Measurements from ENCODE around the gene ARHGDIG. TPM values are rescaled to one million over a fixed set of nuclear protein-coding genes. Genes with fewer than 3 reads are reported as not detected.

Gene ARHGDIG
- total and polyA plus RNA-seq, 2 donors from 2014 or later, result 0.88 TPM; not detected in 1

DNA sequence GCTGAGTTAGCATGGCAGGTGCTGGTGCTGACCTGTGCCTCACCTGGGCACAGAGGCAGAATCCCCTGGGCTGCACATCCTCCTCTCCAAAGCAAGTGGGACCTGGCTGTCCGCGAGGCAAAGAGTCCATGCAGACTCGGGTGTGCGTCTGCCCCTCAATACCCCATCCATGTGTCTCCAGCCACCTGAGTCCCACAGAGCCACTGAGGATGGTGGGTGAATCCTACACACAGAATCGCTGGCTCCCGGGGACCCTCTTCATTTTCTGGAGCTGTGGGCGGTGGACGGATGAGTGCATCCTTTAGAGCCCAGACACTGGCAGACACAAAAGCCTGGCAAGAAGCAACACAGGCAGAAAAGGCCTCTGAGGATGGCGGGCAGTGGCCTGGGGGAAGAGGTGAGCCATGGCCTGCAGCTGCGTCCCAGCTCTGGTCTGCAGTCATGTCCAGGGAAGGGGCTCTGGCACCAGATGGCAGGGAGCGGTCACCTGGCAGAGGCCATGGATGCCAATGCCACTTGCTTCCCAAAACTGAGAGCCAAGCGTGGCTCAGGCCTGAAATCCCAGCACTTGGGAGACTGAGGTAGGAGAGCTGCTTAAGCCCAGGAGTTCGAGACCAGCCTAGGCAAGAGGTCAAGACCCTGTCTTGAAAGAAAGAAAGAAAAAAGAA, 42.2 kb downstream of the ARHGDIG start:
- H3K27me3 ChIP-seq (ENCODE audit: control insufficient read depth, insufficient read depth, low read length), result no peaks in the 10 kb centered on the region
- peaks cover 0 to 5% (median 3%) of the 10 kb centered on the region in 3 donors for H3K4me1 ChIP-seq (ENCODE audit: control insufficient read depth in 2 of 3, insufficient read depth in 2 of 3, low read depth in 1 of 3, low read length in 3 of 3)
- TF ChIP-seq, protein P1, sequence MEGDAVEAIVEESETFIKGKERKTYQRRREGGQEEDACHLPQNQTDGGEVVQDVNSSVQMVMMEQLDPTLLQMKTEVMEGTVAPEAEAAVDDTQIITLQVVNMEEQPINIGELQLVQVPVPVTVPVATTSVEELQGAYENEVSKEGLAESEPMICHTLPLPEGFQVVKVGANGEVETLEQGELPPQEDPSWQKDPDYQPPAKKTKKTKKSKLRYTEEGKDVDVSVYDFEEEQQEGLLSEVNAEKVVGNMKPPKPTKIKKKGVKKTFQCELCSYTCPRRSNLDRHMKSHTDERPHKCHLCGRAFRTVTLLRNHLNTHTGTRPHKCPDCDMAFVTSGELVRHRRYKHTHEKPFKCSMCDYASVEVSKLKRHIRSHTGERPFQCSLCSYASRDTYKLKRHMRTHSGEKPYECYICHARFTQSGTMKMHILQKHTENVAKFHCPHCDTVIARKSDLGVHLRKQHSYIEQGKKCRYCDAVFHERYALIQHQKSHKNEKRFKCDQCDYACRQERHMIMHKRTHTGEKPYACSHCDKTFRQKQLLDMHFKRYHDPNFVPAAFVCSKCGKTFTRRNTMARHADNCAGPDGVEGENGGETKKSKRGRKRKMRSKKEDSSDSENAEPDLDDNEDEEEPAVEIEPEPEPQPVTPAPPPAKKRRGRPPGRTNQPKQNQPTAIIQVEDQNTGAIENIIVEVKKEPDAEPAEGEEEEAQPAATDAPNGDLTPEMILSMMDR (IDR thresholded peaks at IDR 0.05; ENCODE audit: borderline replicate concordance, extremely low read depth, insufficient read depth), result no peak
- H3K9ac ChIP-seq (ENCODE audit: low read length in 3 of 3), result no peak overlapping the region
- no peak overlapping the region for H3K27ac ChIP-seq (ENCODE audit: low read depth in 2 of 2, low read length in 2 of 2)
- H3K4me3 ChIP-seq (ENCODE audit: low read length in 3 of 3), result no peak overlapping the region
- no peak for DNase-seq
- H3K36me3 ChIP-seq (ENCODE audit: control insufficient read depth in 2 of 3, insufficient read depth in 3 of 3, low read length in 3 of 3), result peaks cover 0 to 2% (median 0%) of the 10 kb centered on the region in 3 donors
- FAIRE-seq, result no peak
- intact Hi-C loops (cut with DNase I), result no loop called here
- H3K9me3 ChIP-seq (ENCODE audit: control insufficient read depth in 2 of 3, insufficient read depth in 1 of 3, low read length in 3 of 3), result no peaks in the 10 kb centered on the region

DNA sequence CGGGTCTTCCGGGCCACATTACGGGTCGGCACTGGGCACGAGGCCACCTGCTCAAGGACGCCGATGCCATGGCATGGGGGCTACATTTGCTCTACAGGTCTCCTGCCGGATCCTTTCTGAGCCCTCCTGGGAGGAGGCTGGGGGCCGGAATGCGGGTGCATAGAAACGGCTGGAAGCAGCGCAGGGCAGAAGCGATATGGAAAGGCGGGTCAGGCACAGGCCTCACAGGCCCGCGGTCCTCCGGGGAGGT, 43.7 kb downstream of the ARHGDIG start:
- TF ChIP-seq, protein P1 (IDR thresholded peaks at IDR 0.05; ENCODE audit: borderline replicate concordance, extremely low read depth, insufficient read depth), result no peak
- Histone ChIP-seq H3K4me3 (ENCODE audit: low read length in 3 of 3) (no peak overlapping the region), H3K4me1 (ENCODE audit: control insufficient read depth in 2 of 3, insufficient read depth in 2 of 3, low read depth in 1 of 3, low read length in 3 of 3) (peaks cover 0 to 8% (median 5%) of the 10 kb centered on the region in 3 donors), H3K27me3 (ENCODE audit: control insufficient read depth, insufficient read depth, low read length) (no peaks in the 10 kb centered on the region), H3K36me3 (ENCODE audit: control insufficient read depth in 2 of 3, insufficient read depth in 3 of 3, low read length in 3 of 3) (peaks cover 0 to 1% (median 0%) of the 10 kb centered on the region in 3 donors), H3K9ac (ENCODE audit: low read length in 3 of 3) (no peak overlapping the region), H3K27ac (ENCODE audit: low read depth in 2 of 2, low read length in 2 of 2) (no peak overlapping the region), H3K9me3 (ENCODE audit: control insufficient read depth in 2 of 3, insufficient read depth in 1 of 3, low read length in 3 of 3) (no peaks in the 10 kb centered on the region)
- intact Hi-C loops (cut with DNase I), result no loop called here
- DNase-seq (no peak), FAIRE-seq (no peak)

DNA sequence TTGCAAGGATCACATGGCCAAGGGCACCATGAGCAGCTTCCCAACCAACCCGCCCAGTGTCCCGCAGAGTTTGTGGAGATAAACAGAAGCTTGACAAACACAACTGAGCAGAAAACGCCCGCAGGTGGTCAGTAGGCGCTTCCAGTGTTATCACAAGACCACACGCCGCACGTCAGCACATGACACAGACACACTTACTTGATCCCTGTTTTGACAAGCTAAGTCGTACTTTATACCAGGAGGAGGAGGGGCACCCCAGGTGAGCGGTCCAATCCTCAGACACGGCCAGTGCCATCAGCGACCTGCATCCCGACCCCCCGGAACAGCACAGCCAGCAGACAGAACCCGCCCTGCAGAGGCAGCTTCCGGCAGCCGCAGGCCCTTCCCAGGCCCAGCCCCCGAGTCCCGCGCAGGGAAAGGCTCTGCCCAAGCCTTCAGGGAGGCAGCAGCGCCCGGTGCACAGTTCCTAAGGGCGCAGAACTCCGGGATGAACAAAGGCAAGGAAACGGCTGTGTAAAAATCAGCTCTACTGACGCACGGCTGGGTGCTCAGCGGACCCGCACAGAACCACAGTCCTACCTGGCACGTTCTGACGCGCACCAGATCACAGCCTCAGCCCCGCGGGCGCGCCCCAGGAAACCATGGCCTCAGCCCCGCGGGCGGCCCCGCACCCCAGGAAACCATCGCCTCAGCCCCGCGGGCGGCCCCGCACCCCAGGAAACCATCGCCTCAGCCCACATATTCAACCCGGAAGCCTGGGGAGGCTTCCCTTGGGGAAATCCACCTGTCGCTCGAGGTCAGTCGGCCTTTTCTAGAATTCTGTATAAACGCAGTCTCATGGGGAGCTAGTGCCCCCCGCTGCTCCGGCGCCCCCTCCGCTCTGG, 44.3 kb downstream of the ARHGDIG start:
- H3K9me3 ChIP-seq (ENCODE audit: control insufficient read depth in 2 of 3, insufficient read depth in 1 of 3, low read length in 3 of 3), result no peaks in the 10 kb centered on the region
- TF ChIP-seq, protein P1 (IDR thresholded peaks at IDR 0.05; ENCODE audit: borderline replicate concordance, extremely low read depth, insufficient read depth), result no peak
- no peaks in the 10 kb centered on the region for H3K36me3 ChIP-seq (ENCODE audit: control insufficient read depth in 2 of 3, insufficient read depth in 3 of 3, low read length in 3 of 3)
- intact Hi-C loops (cut with DNase I), result no loop called here
- DNase-seq, result peak in 4 of 5 donors; percentile 56 to 71 (median 64)
- no peak for FAIRE-seq
- no peak overlapping the region for H3K9ac ChIP-seq (ENCODE audit: low read length in 3 of 3)
- peaks cover 0 to 8% (median 5%) of the 10 kb centered on the region in 3 donors for H3K4me1 ChIP-seq (ENCODE audit: control insufficient read depth in 2 of 3, insufficient read depth in 2 of 3, low read depth in 1 of 3, low read length in 3 of 3)
- no peaks in the 10 kb centered on the region for H3K27me3 ChIP-seq (ENCODE audit: control insufficient read depth, insufficient read depth, low read length)
- no peak overlapping the region for H3K27ac ChIP-seq (ENCODE audit: low read depth in 2 of 2, low read length in 2 of 2)
- H3K4me3 ChIP-seq (ENCODE audit: low read length in 3 of 3), result no peak overlapping the region

Data from kidney (tissue), 14 donors.